CD4-positive, alpha-beta memory T cell (primary cell): ENCODE data around the gene SIPA1. TPM values are rescaled to one million over a fixed set of nuclear protein-coding genes. Genes with fewer than 3 reads are reported as not detected.

Source experiments
- CTCF ChIA-PET: fragments of 350-600 bp; sonication (Branson Sonifier 250); formaldehyde crosslinking; loops from one replicate; lab custom pipeline; 2021; ENCODE audit warnings: inconsistent platforms; ENCODE audit not compliant: partially characterized antibody; lab: Charles Lee
- POLR2A ChIA-PET: fragments of 350-600 bp; sonication (Branson Sonifier 250); formaldehyde crosslinking; loops from one replicate; lab custom pipeline; 2021; ENCODE audit not compliant: partially characterized antibody; lab: Charles Lee
- DNase-seq, 5 donors: peaks; one replicate each; pipeline versions ENCODE4 v3.0.0 to v3.0.0-alpha.2; 2020 to 2022; ENCODE audit warnings: mixed read lengths in 1 of 5
- H3K27ac ChIP-seq: one replicate; pipeline ENCODE4 v1.7.0; 2013; ENCODE audit warnings: low read depth, low read length
- H3K27me3 ChIP-seq: 2 replicates; pipeline ENCODE4 v1.7.0; 2013; ENCODE audit warnings: mild to moderate bottlenecking, low read length, moderate library complexity; ENCODE audit not compliant: insufficient read depth
- H3K36me3 ChIP-seq: 2 replicates; pipeline ENCODE4 v1.7.0; 2013; ENCODE audit warnings: mild to moderate bottlenecking, low read length, moderate library complexity; ENCODE audit not compliant: insufficient read depth
- H3K4me1 ChIP-seq: 2 replicates; pipeline ENCODE4 v1.7.0; 2013; ENCODE audit warnings: mild to moderate bottlenecking, low read length, moderate library complexity; ENCODE audit not compliant: insufficient read depth
- H3K4me3 ChIP-seq, 2 donors: one replicate each; pipeline ENCODE4 v1.7.0; 2013; ENCODE audit warnings: low read length in 2 of 2, mild to moderate bottlenecking in 1 of 2
- H3K9me3 ChIP-seq, 2 donors: one replicate each; pipeline ENCODE4 v1.7.0; 2013; ENCODE audit warnings: low read length in 2 of 2, control low read depth in 1 of 2; ENCODE audit not compliant: control insufficient read depth in 1 of 2
- H3K27ac Mint-ChIP-seq, 7 donors: one replicate each; pipeline ENCODE4 v1.8.0; 2020 to 2021; ENCODE audit warnings: mixed read lengths in 7 of 7, mild to moderate bottlenecking in 6 of 7, inconsistent platforms in 3 of 7, moderate library complexity in 3 of 7
- H3K27me3 Mint-ChIP-seq, 2 donors: one replicate each; pipeline ENCODE4 v1.8.0; 2020 to 2021; ENCODE audit warnings: mixed read lengths in 2 of 2
- H3K36me3 Mint-ChIP-seq, 2 donors: one replicate each; pipeline ENCODE4 v1.8.0; 2020 to 2021; ENCODE audit warnings: mixed read lengths in 2 of 2, inconsistent platforms in 1 of 2, mild to moderate bottlenecking in 1 of 2
- H3K4me1 Mint-ChIP-seq, 4 donors: one replicate each; pipeline ENCODE4 v1.8.0; 2020 to 2021; ENCODE audit warnings: mixed read lengths in 4 of 4, mild to moderate bottlenecking in 1 of 4
- H3K4me3 Mint-ChIP-seq, 8 donors: one replicate each; pipeline ENCODE4 v1.8.0; 2020 to 2021; ENCODE audit warnings: mixed read lengths in 8 of 8, mild to moderate bottlenecking in 7 of 8, moderate library complexity in 6 of 8, inconsistent platforms in 3 of 8
- H3K9me3 Mint-ChIP-seq, 8 donors: one replicate each; pipeline ENCODE4 v1.8.0; 2020 to 2021; ENCODE audit warnings: mixed read lengths in 8 of 8, mild to moderate bottlenecking in 5 of 8, inconsistent platforms in 3 of 8, moderate library complexity in 1 of 8
- intact Hi-C: fragments of 100-400 bp; cut with micrococcal nuclease; formaldehyde crosslinking; loops from one replicate; pipeline ENCODE4 v1.15.1; 2023
- polyA plus RNA-seq, 2 donors: library from polyadenylated mRNA; unstranded; fragments of 300-500 nt; fragmentation: Illumina TruSeq; gene quantifications; one replicate each; pipeline ENCODE4 v1.2.3, GENCODE V29; 2021
- total RNA-seq, 2 experiments: library from RNA; stranded (reverse); gene quantifications; one replicate each; pipeline ENCODE4 v1.2.3, GENCODE V29; 2021

Gene SIPA1
- total and polyA plus RNA-seq, 4 experiments from 2014 or later, result 50.1 to 204 (median 159) TPM

DNA sequence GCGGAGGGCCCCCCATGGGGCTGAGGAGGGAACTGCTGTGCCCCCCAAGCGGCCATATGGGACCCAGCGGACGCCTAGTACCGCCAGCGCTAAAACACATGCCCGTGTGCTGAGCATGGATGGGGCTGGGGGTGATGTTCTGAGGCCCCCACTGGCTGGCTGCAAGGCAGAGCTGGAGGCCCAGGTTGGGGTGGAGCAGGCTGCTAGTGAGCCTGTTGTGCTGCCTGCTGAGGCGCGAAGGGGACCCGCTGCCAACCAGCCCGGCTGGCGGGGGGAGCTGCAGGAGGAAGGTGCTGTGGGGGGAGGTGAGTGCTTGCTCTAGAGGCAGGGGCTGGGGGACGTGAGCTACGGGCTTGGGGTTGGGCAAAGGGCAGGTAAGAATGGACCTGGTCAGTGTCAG lies 19.1 kb upstream of the SIPA1 start:
- Mint-ChIP-seq H3K27me3 (no peaks in the 10 kb centered on the region), H3K4me1 (peaks cover 15 to 37% (median 22%) of the 10 kb centered on the region in 4 donors), H3K27ac (peak overlapping the region in 2 of 7 donors; percentile 37 to 72), H3K36me3 (peaks cover 8 to 56% of the 10 kb centered on the region in 2 donors), H3K4me3 (peak overlapping the region in 2 of 8 donors; percentile 32 to 36), H3K9me3 (no peaks in the 10 kb centered on the region)
- POLR2A ChIA-PET, result interaction anchor here (0.6 to 8.1 kb wide), 2 partner anchors 22 to 1224 kb away, joined by 3 to 113 read pairs; partner anchors contain the start of gene SIPA1
- no peak overlapping the region for H3K4me3 ChIP-seq
- peaks cover 14% of the 10 kb centered on the region for H3K4me1 ChIP-seq
- H3K27ac ChIP-seq, result no peak overlapping the region
- no peaks in the 10 kb centered on the region for H3K9me3 ChIP-seq
- DNase-seq, result no peak
- peaks cover 53% of the 10 kb centered on the region for H3K36me3 ChIP-seq
- no peaks in the 10 kb centered on the region for H3K27me3 ChIP-seq
- CTCF ChIA-PET, result interaction anchor here (0.9 to 1.0 kb wide), 2 partner anchors 69 to 161 kb away, joined by 3 read pairs; no protein-coding TSS in a partner anchor
- intact Hi-C loops, result loop anchor here (5.0 kb wide), 1 partner anchor 94 kb away; the partner anchor contains the start of gene KAT5

DNA sequence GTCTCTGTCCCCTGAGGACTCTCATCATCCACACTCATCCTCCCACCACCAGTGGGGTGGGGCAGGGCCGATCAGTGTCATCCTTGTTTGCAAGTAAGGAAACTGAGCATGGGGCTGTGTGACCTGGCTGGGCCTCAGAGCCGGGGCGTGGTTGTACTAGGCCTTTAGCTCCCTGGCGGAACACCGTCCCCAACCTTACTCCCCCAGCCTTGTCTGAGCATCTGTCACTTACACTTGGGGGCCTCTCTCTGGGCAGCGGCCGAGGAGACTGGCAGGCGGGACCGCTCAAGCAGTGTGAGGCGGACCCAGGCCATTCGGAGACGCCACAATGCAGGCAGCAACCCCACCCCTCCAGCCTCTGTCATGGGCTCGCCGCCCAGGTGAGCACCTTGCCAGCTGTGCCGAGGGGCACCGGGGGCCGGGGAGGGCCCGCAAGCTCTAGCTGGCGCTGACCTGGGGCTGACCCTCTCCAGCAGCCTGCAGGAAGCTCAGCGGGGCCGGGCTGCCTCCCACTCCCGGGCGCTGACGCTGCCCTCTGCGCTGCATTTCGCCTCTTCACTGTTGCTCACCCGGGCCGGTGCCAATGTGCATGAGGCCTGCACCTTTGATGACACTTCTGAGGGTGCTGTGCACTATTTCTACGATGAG lies 18.5 kb upstream of the SIPA1 start:
- H3K4me1 ChIP-seq, result peaks cover 14% of the 10 kb centered on the region
- H3K9me3 ChIP-seq, result no peaks in the 10 kb centered on the region
- Mint-ChIP-seq H3K4me1 (peaks cover 13 to 40% (median 19%) of the 10 kb centered on the region in 4 donors), H3K9me3 (no peaks in the 10 kb centered on the region), H3K4me3 (peak overlapping the region in 1 of 8 donors; percentile 39), H3K36me3 (peaks cover 8 to 55% of the 10 kb centered on the region in 2 donors), H3K27ac (peak overlapping the region in 1 of 7 donors; percentile 29), H3K27me3 (no peaks in the 10 kb centered on the region)
- intact Hi-C loops, result loop anchor here (5.0 kb wide), 1 partner anchor 93 kb away; the partner anchor contains the start of gene KAT5
- peaks cover 54% of the 10 kb centered on the region for H3K36me3 ChIP-seq
- ChIA-PET POLR2A (interaction anchor here (1.4 to 8.1 kb wide), 2 partner anchors 21 to 160 kb away, joined by 3 to 113 read pairs; partner anchors contain the start of gene SIPA1), CTCF (interaction anchor here (0.9 to 1.0 kb wide), 2 partner anchors 68 to 160 kb away, joined by 3 read pairs; no protein-coding TSS in a partner anchor)
- H3K27me3 ChIP-seq, result no peaks in the 10 kb centered on the region
- DNase-seq, result no peak
- H3K4me3 ChIP-seq, result no peak overlapping the region
- no peak overlapping the region for H3K27ac ChIP-seq

DNA sequence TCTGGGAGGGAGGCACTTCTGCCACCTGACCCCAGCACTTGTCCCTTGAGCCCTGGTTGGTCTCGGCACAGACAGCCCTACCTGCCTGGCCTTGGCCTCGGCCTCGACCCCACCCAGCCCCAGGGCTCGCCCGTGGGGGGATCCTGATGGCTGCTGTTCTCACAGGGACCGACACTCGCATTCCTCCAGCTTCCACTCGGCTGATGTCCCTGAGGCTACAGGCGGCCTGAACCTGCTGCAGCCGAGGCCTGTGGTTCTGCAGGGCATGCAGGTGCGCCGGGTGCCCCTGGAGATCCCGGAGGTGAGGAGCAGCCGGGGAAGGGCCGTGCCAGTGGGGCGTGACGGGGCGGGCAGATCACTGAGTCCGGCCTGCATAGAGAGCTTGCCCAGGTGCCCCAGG lies 17.2 kb upstream of the SIPA1 start:
- H3K27ac Mint-ChIP-seq, result peak overlapping the region in 1 of 7 donors; percentile 59
- ChIA-PET POLR2A (interaction anchor here (1.4 to 4.6 kb wide), 2 partner anchors 18 to 159 kb away, joined by 3 to 34 read pairs; partner anchors contain the start of gene SIPA1), CTCF (interaction anchor here (1.6 kb wide), 1 partner anchor 91 kb away, joined by 3 read pairs; the partner anchor contains the start of gene KAT5)
- no peaks in the 10 kb centered on the region for H3K9me3 ChIP-seq
- no peaks in the 10 kb centered on the region for H3K27me3 ChIP-seq
- no peak overlapping the region for H3K27ac ChIP-seq
- H3K36me3 Mint-ChIP-seq, result peaks cover 8 to 51% of the 10 kb centered on the region in 2 donors
- peaks cover 12 to 40% (median 14%) of the 10 kb centered on the region in 4 donors for H3K4me1 Mint-ChIP-seq
- no peak for DNase-seq
- peaks cover 14% of the 10 kb centered on the region for H3K4me1 ChIP-seq
- H3K36me3 ChIP-seq, result peaks cover 60% of the 10 kb centered on the region
- no peak overlapping the region for H3K4me3 ChIP-seq
- H3K9me3 Mint-ChIP-seq, result no peaks in the 10 kb centered on the region
- intact Hi-C loops, result no loop called here
- H3K4me3 Mint-ChIP-seq, result no peak overlapping the region
- H3K27me3 Mint-ChIP-seq, result no peaks in the 10 kb centered on the region

DNA sequence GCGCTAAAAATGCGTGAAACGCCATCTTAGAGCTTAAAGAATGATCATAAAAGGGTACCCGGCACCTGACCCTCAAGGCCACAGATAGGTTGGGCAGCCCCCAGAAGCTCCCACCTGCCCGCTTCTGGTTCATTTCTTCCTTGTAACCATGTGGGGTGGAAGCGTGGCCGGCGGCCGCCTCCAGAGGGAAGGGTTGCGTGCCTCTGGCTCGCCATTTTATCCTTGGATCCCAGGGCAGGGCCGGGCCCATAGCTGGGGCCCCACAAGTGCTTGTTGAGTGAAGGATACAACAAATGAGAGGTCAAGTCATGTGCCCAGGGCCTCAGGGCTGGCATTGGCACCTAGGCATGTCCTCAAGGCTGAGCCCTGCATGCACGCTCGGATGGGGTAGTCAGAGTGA lies 16.4 kb upstream of the SIPA1 start:
- DNase-seq, result no peak
- peak overlapping the region in 1 of 7 donors; percentile 59 for H3K27ac Mint-ChIP-seq
- Histone ChIP-seq H3K27me3 (no peaks in the 10 kb centered on the region), H3K9me3 (no peaks in the 10 kb centered on the region), H3K4me1 (peaks cover 12% of the 10 kb centered on the region), H3K4me3 (no peak overlapping the region), H3K36me3 (peaks cover 68% of the 10 kb centered on the region), H3K27ac (no peak overlapping the region)
- intact Hi-C loops, result no loop called here
- H3K9me3 Mint-ChIP-seq, result no peaks in the 10 kb centered on the region
- ChIA-PET CTCF (interaction anchor here (1.6 kb wide), 1 partner anchor 90 kb away, joined by 3 read pairs; the partner anchor contains the start of gene KAT5), POLR2A (interaction anchor here (1.2 to 4.6 kb wide), 2 partner anchors 18 to 31 kb away, joined by 3 to 34 read pairs; partner anchors contain the start of gene SIPA1)
- no peaks in the 10 kb centered on the region for H3K27me3 Mint-ChIP-seq
- peaks cover 6 to 56% of the 10 kb centered on the region in 2 donors for H3K36me3 Mint-ChIP-seq
- no peak overlapping the region for H3K4me3 Mint-ChIP-seq
- H3K4me1 Mint-ChIP-seq, result peaks cover 14 to 45% (median 16%) of the 10 kb centered on the region in 4 donors

DNA sequence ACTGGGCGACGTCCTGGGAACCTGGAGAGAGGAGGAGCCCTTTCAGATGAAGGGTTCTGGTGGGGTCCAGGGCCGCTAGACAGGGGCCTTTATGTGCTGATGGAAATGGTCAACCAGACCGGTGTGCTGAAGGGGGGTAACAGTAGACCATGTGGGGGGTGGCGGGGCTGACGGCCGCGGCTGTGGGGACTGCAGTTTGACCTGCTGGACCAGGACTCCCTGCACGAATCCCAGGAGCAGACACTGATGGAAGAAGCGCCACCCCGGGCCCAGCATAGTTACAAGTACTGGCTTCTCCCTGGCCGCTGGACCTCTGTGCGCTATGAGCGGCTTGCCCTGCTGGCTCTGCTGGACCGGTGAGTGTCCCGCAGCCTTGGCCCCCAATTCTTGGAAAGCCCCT lies 15.9 kb upstream of the SIPA1 start:
- peaks cover 6% of the 10 kb centered on the region for H3K4me1 ChIP-seq
- no peaks in the 10 kb centered on the region for H3K9me3 ChIP-seq
- Mint-ChIP-seq H3K27ac (peak overlapping the region in 1 of 7 donors; percentile 2), H3K27me3 (no peaks in the 10 kb centered on the region), H3K9me3 (no peaks in the 10 kb centered on the region), H3K4me3 (no peak overlapping the region), H3K36me3 (peaks cover under 1 to 55% of the 10 kb centered on the region in 2 donors), H3K4me1 (peaks cover 8 to 40% (median 10%) of the 10 kb centered on the region in 4 donors)
- POLR2A ChIA-PET, result interaction anchor here (1.2 to 4.6 kb wide), 2 partner anchors 17 to 30 kb away, joined by 3 to 34 read pairs; partner anchors contain the start of gene SIPA1
- H3K4me3 ChIP-seq, result no peak overlapping the region
- CTCF ChIA-PET, result no interaction called here
- peaks cover 73% of the 10 kb centered on the region for H3K36me3 ChIP-seq
- intact Hi-C loops, result no loop called here
- no peaks in the 10 kb centered on the region for H3K27me3 ChIP-seq
- H3K27ac ChIP-seq, result no peak overlapping the region
- no peak for DNase-seq

DNA sequence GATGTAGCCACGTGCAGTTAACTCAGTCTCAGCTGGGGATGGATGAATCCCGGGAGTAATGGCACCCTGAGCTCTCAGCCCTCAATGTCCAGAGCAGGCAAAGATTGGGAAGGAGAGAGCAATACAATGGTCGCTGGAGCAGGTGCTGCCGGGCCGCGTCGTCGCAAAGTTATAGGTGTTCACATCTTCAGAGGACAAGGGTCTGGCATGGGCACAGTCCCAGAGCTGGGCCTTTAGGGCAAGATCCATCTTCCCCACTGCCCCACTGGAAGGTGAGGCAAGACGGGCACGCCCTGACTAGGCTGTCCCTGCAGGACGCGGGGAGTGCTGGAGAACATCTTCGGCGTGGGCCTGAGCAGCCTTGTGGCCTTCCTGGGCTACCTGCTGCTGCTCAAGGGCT lies 14.7 kb upstream of the SIPA1 start:
- peaks cover 0 to 61% of the 10 kb centered on the region in 2 donors for H3K36me3 Mint-ChIP-seq
- H3K4me1 Mint-ChIP-seq, result peaks cover 6 to 30% (median 8%) of the 10 kb centered on the region in 4 donors
- no peaks in the 10 kb centered on the region for H3K27me3 Mint-ChIP-seq
- no peak overlapping the region for H3K4me3 Mint-ChIP-seq
- no peak for DNase-seq
- intact Hi-C loops, result no loop called here
- ChIA-PET CTCF (interaction anchor here (1.1 kb wide), 2 partner anchors 16 to 148 kb away, joined by 3 read pairs; no protein-coding TSS in a partner anchor), POLR2A (interaction anchor here (0.7 to 4.6 kb wide), 4 partner anchors 16 to 30 kb away, joined by 3 to 34 read pairs (median 3); partner anchors contain the start of gene SIPA1)
- Histone ChIP-seq H3K36me3 (peaks cover 73% of the 10 kb centered on the region), H3K9me3 (no peaks in the 10 kb centered on the region), H3K4me1 (no peaks in the 10 kb centered on the region), H3K27me3 (no peaks in the 10 kb centered on the region), H3K4me3 (no peak overlapping the region), H3K27ac (no peak overlapping the region)
- H3K27ac Mint-ChIP-seq, result peak overlapping the region in 2 of 7 donors; percentile 18 to 66
- no peaks in the 10 kb centered on the region for H3K9me3 Mint-ChIP-seq
